ENCODE results near the gene BRD4.

DNA sequence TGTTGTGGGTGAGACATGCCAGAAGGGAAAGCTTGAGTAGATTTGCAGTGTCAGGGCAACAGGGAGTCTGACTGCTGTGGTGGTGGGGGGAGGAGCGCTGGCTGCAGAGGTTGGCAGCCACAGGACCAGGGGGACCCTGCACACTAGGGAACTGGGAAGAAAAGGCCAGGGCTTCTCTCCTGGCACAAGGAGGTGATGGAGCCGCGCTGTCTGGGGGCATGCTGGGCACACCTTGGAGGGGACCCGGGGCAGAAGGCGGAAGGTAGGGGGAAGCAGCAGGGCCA lies 86.2 kb downstream of the BRD4 start:
- TF ChIP-seq, protein P1, sequence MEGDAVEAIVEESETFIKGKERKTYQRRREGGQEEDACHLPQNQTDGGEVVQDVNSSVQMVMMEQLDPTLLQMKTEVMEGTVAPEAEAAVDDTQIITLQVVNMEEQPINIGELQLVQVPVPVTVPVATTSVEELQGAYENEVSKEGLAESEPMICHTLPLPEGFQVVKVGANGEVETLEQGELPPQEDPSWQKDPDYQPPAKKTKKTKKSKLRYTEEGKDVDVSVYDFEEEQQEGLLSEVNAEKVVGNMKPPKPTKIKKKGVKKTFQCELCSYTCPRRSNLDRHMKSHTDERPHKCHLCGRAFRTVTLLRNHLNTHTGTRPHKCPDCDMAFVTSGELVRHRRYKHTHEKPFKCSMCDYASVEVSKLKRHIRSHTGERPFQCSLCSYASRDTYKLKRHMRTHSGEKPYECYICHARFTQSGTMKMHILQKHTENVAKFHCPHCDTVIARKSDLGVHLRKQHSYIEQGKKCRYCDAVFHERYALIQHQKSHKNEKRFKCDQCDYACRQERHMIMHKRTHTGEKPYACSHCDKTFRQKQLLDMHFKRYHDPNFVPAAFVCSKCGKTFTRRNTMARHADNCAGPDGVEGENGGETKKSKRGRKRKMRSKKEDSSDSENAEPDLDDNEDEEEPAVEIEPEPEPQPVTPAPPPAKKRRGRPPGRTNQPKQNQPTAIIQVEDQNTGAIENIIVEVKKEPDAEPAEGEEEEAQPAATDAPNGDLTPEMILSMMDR (conservative IDR thresholded peaks at IDR 0.05; ENCODE audit: low read depth in 2 of 2): no peak
- no peak for TF ChIP-seq POLR2AphosphoS5 (IDR thresholded peaks at IDR 0.05; ENCODE audit: low read depth)
- no peak for TF ChIP-seq EZH2 (IDR thresholded peaks at IDR 0.05; ENCODE audit: low read depth, unreplicated experiment)
- no peak for TF ChIP-seq ZNF331 (CRISPR knock-in tag; IDR thresholded peaks at IDR 0.05; ENCODE audit: low read depth)
